Measurements from ENCODE around the gene MRPS18A.
"Not testable (repeated sequence)": the region's sequence is repeated elsewhere in the genome, so short reads cannot be mapped to it uniquely, and the experiment has no call there.

Gene MRPS18A

GRCh38 chr6:43716099-43716498, 28.5 kb upstream of the MRPS18A start:
- DNase-seq: no peak

DNA sequence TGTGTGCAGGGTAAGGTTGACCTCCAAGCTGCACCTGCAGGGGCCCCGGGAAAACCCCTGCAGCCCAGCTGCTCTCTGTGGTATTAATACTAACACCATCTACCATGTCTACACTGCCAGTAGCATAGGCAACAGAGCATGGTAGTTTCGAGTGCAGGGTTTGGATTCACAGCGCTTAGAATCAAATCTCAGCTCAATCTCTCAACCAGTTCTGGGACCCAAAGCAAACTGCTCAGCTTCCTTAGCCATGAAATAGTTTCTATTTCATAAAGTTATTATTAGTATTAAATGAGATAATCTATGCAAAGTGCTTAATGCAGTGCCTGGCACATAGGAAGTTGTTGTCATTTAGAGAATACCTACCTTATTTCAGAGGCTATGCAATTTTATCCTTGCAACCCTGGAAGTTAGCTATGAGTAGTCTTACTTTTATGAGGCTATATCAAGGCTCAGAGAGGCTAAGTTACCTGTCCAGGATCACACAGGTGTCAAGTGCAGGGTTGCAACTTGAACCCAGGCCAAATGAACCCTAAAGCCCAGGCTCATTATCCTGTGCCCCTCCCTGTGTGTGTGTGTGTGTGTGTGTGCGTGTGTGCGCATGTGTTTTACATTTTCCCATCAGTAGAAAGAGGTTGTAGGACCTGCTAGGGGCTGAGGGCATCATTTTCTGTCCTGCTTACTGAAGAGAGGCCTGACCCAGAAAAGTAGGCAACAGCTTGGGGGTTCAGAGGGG, 27.6 kb upstream of the MRPS18A start:
- no peak for DNase-seq

DNA sequence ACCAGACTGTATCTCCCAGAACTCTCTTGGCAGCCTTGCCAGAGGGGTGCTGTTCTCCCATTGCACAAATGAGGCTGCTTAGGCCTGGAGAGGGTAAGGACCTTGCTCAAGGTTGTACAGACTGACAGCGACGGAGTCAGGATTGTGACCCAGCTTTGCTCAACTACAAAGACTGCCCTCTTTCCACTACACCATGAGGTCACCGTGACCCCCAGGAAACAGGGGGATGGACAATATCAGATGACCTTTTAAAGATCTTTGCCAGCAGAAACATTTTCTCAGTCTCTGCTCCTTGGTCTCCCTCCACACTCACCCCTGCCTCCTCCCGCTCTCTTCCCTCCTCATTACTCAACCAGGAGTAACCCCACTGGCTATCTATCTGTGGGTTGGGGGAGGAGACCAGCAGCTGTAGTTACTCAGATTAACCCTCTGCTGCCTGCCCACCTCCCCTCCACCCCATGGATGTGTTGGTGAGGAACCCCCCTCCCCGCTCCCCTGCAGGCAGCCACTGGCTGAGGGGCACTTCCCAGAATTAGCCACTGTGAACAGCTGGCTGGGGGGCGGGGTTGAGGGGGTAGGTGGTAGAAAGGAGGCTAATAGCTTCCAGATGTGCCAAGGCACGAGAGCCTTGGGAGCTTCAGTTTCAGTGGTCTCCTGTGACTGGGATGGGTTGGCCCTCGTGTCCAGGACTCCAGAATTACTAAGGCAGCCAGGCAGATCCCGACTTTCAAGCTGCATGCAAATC, 26.9 kb upstream of the MRPS18A start:
- DNase-seq: no peak

GRCh38 chr6:43713643-43714310, 26.2 kb upstream of the MRPS18A start:
- no peak for DNase-seq

- DNase-seq: no peak
These were observed 25.0 kb upstream of the MRPS18A start for GRCh38 chr6:43712579-43712978.

DNA sequence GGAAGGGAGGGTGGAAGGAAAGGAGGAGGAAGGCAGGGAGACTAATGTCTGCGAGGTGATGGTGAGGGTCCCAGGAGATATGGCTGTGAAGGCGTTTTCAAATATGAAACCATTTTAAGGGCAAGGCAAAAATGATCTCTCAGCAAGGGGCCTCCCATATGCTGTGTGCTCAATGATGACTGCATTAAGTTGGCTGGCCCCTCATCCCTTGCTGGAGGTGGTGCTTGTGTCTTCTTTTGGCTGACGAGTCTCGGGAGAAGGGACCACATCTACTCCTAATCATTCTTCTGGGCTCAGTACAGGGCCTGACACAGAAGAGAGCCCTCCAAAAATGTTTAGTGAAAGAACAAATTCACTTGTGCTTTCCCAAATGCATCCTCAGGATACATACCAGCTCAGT, 23.0 kb upstream of the MRPS18A start:
- no peak for DNase-seq

GRCh38 chr6:43709654-43710303, 22.2 kb upstream of the MRPS18A start:
- no peak for DNase-seq

- no peak for DNase-seq
These were observed 21.5 kb upstream of the MRPS18A start for GRCh38 chr6:43708860-43709653.

GRCh38 chr6:43707767-43708166, 20.2 kb upstream of the MRPS18A start:
- no peak for DNase-seq

GRCh38 chr6:43707269-43707668, 19.7 kb upstream of the MRPS18A start:
- DNase-seq: no peak

GRCh38 chr6:43706788-43707187, 19.2 kb upstream of the MRPS18A start:
- no peak for DNase-seq

- DNase-seq: no peak
These were observed 18.4 kb upstream of the MRPS18A start for GRCh38 chr6:43705996-43706395.

GRCh38 chr6:43703512-43704429, 16.2 kb upstream of the MRPS18A start:
- DNase-seq: no peak

DNA sequence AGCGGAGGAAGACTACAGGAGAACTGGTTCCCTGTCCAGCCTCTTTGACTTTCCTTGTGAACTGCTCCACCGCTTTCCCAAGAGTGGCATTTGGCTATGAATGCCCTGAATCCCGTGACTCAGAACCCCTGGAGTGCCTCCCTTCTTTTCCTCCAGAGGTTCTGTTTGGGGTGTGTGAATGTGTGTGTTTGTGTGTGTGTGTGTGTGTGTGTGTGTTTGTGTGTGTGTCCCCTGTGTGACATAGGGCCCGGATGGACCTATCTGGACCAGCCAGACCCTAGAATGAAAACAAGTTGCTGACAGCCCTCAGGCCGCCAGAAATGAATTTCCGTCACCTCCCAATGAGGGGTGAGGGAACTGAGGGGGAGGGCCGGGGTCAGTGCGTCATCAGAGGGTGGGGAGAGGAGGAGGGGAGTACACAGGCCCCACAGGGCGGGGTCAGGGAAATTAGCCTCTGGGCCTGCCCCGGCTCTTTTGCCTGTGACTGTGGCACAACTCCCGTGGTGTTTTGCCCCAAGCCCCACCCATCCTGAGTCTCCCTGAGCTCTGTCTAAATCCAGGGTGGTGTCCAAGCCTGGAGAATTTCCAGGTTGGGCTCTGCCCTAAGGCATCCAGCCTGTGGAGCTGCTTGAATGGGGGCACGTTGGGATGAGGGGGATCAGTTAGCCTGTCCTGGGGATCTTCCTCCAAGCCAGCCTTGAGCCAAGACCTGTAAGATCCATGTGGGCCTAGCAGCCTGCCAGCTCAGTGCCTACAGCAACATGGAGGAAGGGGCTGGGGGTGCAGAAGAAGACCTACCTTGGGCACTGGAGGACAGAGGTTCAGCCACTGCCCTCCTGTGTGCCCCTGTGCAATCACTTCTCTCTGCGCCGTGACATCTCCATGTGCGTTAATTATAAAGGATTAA, 15.2 kb upstream of the MRPS18A start:
- peak; percentile 17 for DNase-seq

- no peak for DNase-seq
These were observed 14.6 kb upstream of the MRPS18A start for GRCh38 chr6:43702171-43702533.

- DNase-seq: not testable (repeated sequence)
These were observed 13.5 kb upstream of the MRPS18A start for GRCh38 chr6:43700939-43701560.

GRCh38 chr6:43699564-43700186, 12.1 kb upstream of the MRPS18A start:
- DNase-seq: no peak

DNA sequence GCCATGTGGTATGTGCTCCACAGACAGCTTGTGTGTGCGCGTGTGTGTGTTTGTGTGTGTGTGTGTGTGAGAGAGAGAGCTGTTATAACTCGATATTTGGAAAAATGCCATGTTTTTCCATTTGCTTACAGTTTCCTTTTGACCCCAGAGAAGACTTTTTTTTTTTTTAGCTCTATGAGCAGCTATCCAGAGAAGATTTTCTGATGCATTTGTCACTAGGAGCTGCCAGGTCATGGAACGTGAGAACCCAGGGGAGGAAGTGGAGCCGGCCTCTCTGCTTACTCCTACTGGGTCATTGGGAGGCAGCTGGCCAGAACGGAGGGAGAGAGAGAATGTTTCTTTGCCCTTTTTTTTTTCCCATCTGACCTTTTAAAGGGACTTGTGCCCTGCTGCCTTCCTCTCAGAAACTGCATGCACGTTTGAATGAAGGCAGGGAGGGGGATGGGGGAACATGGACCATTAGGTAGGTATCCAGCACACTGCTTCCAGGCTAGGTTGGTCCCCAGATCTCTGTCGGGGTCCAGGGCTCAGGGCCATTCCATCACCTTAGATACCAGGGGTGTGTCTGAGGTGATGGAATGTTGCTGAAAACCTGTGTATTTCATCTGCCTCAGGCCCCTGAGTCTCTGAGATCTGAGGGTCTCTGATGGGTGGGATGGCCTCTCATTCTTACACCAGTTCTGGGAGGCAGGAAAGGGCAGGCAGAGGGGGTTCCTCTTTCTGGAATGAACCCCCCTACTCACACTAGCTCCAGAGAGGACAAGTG, 11.2 kb upstream of the MRPS18A start:
- DNase-seq: no peak

- DNase-seq: no peak
These were observed 9.8 kb upstream of the MRPS18A start for GRCh38 chr6:43697421-43697820.
